K562 (cell line): Measurements from ENCODE around the gene MAP3K19. TPM values are rescaled to one million over a fixed set of nuclear protein-coding genes. Genes with fewer than 3 reads are reported as not detected.
A peak's percentile ranks its signal among the peaks of the same experiment; 100 is the strongest.

Experiments
- ATAC-seq: fragments of 200-7000 bp; cut with Tn5 transposase; 3 replicates; pipeline ENCODE4 v1.9.1; 2020; ENCODE audit warnings: moderate library complexity
- BruUV-seq: library from RNA; stranded (reverse); fragments of 400-500 nt; replicated peaks from 2 replicates; lab custom pipeline; 2021; lab: Mats Ljungman, UMichigan
- CTCF ChIA-PET: fragments of 300-600 bp; formaldehyde crosslinking; extraction: SDS; loops from one replicate; lab custom pipeline; 2021; ENCODE audit warnings: low intra/inter-chr PET ratio; lab: Yijun Ruan, JAX
- POLR2A ChIA-PET: fragments of 300-600, 350-650 bp; sonication (Branson Sonifier 250); formaldehyde crosslinking; extraction: SDS; loops from one replicate; lab custom pipeline; 2021; ENCODE audit warnings: antibody characterized with exemption, inconsistent platforms; lab: Yijun Ruan, JAX
- DNase-seq, 4 experiments: peaks; one replicate each; pipeline versions ENCODE4 v3.0.0 to v3.0.0-alpha.2; 2011 to 2018; ENCODE audit warnings: low spot score in 3 of 4, mixed read lengths in 3 of 4; ENCODE audit errors: extremely low read depth in 1 of 4
- FAIRE-seq: peaks from 2 replicates; lab custom pipeline; 2011; peaks lifted over from hg19 to GRCh38; lab: Jason Lieb, UNC
- H2AFZ ChIP-seq: 2 replicates; pipeline ENCODE4 v1.6.0; 2011; ENCODE audit warnings: low read depth, low read length, control low read depth, inconsistent platforms
- H3K27ac ChIP-seq: fragments of 200-600 bp; 3 replicates; pipeline ENCODE4 v1.8.0; 2011; ENCODE audit warnings: low read depth, mild to moderate bottlenecking, control low read depth, inconsistent platforms, low read length, moderate library complexity, mixed read lengths; ENCODE audit errors: extremely low read depth
- H3K27me3 ChIP-seq, 2 experiments: fragments of 300-600 bp in 1 of 2; 2 replicates in 1 of 2; 3 replicates in 1 of 2; pipeline versions ENCODE4 v1.6.0 to v1.8.0; 2011; ENCODE audit warnings: inconsistent platforms in 2 of 2, low read length in 2 of 2, mild to moderate bottlenecking in 1 of 2, mixed read lengths in 1 of 2, moderate library complexity in 1 of 2; ENCODE audit not compliant: control insufficient read depth in 2 of 2, insufficient read depth in 2 of 2
- H3K36me3 ChIP-seq: fragments of 300-600 bp; 3 replicates; pipeline ENCODE4 v1.8.0; 2011; ENCODE audit warnings: mild to moderate bottlenecking, low read length, inconsistent platforms; ENCODE audit not compliant: control insufficient read depth, insufficient read depth
- H3K4me1 ChIP-seq, 2 experiments: fragments of 200-600 bp in 1 of 2; replicated peaks in 1 of 2; 2 replicates in 1 of 2; 3 replicates in 1 of 2; pipeline versions ENCODE4 v1.5.1 to v1.8.0; 2011; ENCODE audit warnings: inconsistent platforms in 2 of 2, low read length in 2 of 2, mild to moderate bottlenecking in 1 of 2, mixed read lengths in 1 of 2, moderate library complexity in 1 of 2; ENCODE audit not compliant: control insufficient read depth in 2 of 2, insufficient read depth in 2 of 2
- H3K4me2 ChIP-seq: 2 replicates; pipeline ENCODE4 v1.6.1; 2011; ENCODE audit warnings: low read length, control low read depth, inconsistent platforms, mixed read lengths; ENCODE audit not compliant: insufficient read depth
- H3K4me3 ChIP-seq: fragments of 200-600 bp; sonication (generic), shearing (Covaris generic); 2 replicates; pipeline ENCODE4 v1.5.1; 2016; ENCODE audit warnings: control low read depth, inconsistent platforms
- H3K79me2 ChIP-seq: fragments of 200-600 bp; 3 replicates; pipeline ENCODE4 v1.8.0; 2011; ENCODE audit warnings: low read length, inconsistent platforms; ENCODE audit not compliant: control insufficient read depth, insufficient read depth
- H3K9ac ChIP-seq, 2 experiments: 2 replicates each; pipeline versions ENCODE4 v1.6.0 to v1.6.1; 2011; ENCODE audit warnings: low read depth in 2 of 2, low read length in 2 of 2, control low read depth in 1 of 2, inconsistent platforms in 1 of 2, mild to moderate bottlenecking in 1 of 2, mixed read lengths in 1 of 2; ENCODE audit not compliant: insufficient read depth in 1 of 2
- H3K9me1 ChIP-seq: one replicate; pipeline ENCODE4 v1.6.0; 2011; ENCODE audit warnings: inconsistent platforms, mild to moderate bottlenecking, low read length, moderate library complexity; ENCODE audit not compliant: control insufficient read depth, insufficient read depth
- H3K9me3 ChIP-seq: replicated peaks from 2 replicates; pipeline ENCODE4 v1.5.1; 2011; ENCODE audit warnings: low read depth, low read length, inconsistent platforms; ENCODE audit not compliant: control insufficient read depth, insufficient read depth
- H4K20me1 ChIP-seq: replicated peaks from 2 replicates; pipeline ENCODE4 v1.6.1; 2011; ENCODE audit warnings: low read length, inconsistent platforms, mixed read lengths; ENCODE audit not compliant: control insufficient read depth, insufficient read depth
- CEBPB ChIP-seq: fragments of 450-650 bp; IDR thresholded peaks from 2 replicates; pipeline ENCODE4 v1.6.1; 2016; ENCODE audit warnings: missing genetic modification characterization, missing compliant biosample characterization
- CEBPG ChIP-seq, 3 experiments: fragments of 200-800 bp in 1 of 3; sonication (Bioruptor generic) in 1 of 3; sonication (generic) in 1 of 3; formaldehyde crosslinking in 1 of 3; IDR thresholded peaks in 2 of 3; conservative IDR thresholded peaks in 1 of 3; 2 replicates each; pipeline versions ENCODE4 v1.6.1 to v1.8.0; 2016 to 2022; ENCODE audit warnings: missing compliant biosample characterization in 2 of 3, missing genetic modification characterization in 2 of 3, mild to moderate bottlenecking in 1 of 3, missing genetic modification reagents in 1 of 3
- FOXJ2 ChIP-seq: fragments of 200-800 bp; sonication (Bioruptor generic); IDR thresholded peaks from 2 replicates; pipeline ENCODE4 v1.6.1; 2016; ENCODE audit warnings: missing genetic modification characterization, missing compliant biosample characterization
- MAFK ChIP-seq: IDR thresholded peaks from 2 replicates; pipeline ENCODE4 v1.6.1; 2011; ENCODE audit warnings: low read length, improper control_type of control experiment
- MTA2 ChIP-seq: fragments of 450-650 bp; IDR thresholded peaks from 2 replicates; pipeline ENCODE4 v1.6.1; 2016; ENCODE audit warnings: low read depth
- NRF1 ChIP-seq, 2 experiments: fragments of 450-650 bp; IDR thresholded peaks in 1 of 2; conservative IDR thresholded peaks in 1 of 2; 2 replicates each; pipeline ENCODE4 v1.6.1; 2014; ENCODE audit warnings: mild to moderate bottlenecking in 2 of 2
- POLR2B ChIP-seq: fragments of 450-650 bp; IDR thresholded peaks from 2 replicates; pipeline ENCODE4 v1.6.1; 2018; ENCODE audit warnings: low read depth; ENCODE audit not compliant: partially characterized antibody
- SIN3B ChIP-seq: fragments of 450-650 bp; IDR thresholded peaks from 2 replicates; pipeline ENCODE4 v1.6.1; 2017; ENCODE audit warnings: low read depth, mild to moderate bottlenecking, moderate library complexity
- TRIM24 ChIP-seq, 2 experiments: fragments of 450-650 bp; IDR thresholded peaks; 2 replicates each; pipeline ENCODE4 v1.6.1; 2016
- ZNF57 ChIP-seq: fragments of 450-650 bp; formaldehyde crosslinking; IDR thresholded peaks from 2 replicates; pipeline ENCODE4 v1.4.0; 2020; ENCODE audit warnings: mild to moderate bottlenecking, moderate library complexity
- WGBS: fragments of 100-300 bp; shearing (Covaris generic); methylation state at CpG from one replicate; pipeline ENCODE4 v1.1.6; 2016; ENCODE audit warnings: low coverage, mixed read lengths; ENCODE audit not compliant: insufficient coverage; ENCODE audit errors: missing lambda C conversion rate; 5-methylcytosine and 5-hydroxymethylcytosine counted together
- in situ Hi-C: fragments of 300-500 bp; cut with MboI; formaldehyde crosslinking; loops from 4 replicates; pipeline ENCODE4 v1.15.0; 2018; ENCODE audit warnings: inconsistent platforms, mixed read lengths
- intact Hi-C: fragments of 100-400 bp; cut with micrococcal nuclease; formaldehyde crosslinking; loops from 2 replicates; pipeline ENCODE4 v1.14.2; 2022
- polyA plus RNA-seq, 8 experiments: library from polyadenylated mRNA; depleted of rRNA in 4 of 8; stranded (reverse) in 5 of 8; unstranded in 3 of 8; fragments of >200 nt; fragmentation: Nextera tagmentation in 2 of 8; fragmentation: Illumina TruSeq in 1 of 8; extraction: Ambion mirVana in 2 of 8; extraction: Trizol in 1 of 8; gene quantifications; 2 replicates each; pipeline versions ENCODE4 v1.2.1 to v1.2.3, GENCODE V29; 2011 to 2014; ENCODE audit warnings: inconsistent platforms in 1 of 8, missing spikeins in 1 of 8
- total RNA-seq, 7 experiments: library from RNA; depleted of rRNA in 6 of 7; stranded (reverse); fragments of >200 nt in 6 of 7; fragmentation: Illumina TruSeq in 2 of 7; extraction: Trizol in 2 of 7; gene quantifications; 2 replicates each; pipeline versions ENCODE4 v1.2.1 to v1.2.3, GENCODE V29; 2011 to 2021; ENCODE audit warnings: low replicate concordance in 1 of 7

The MAP3K19 gene
- total and polyA plus RNA-seq, 9 of the 15 experiments (the other 6 are each of a cell fraction or from before 2014, with no cell fraction given) = 0.29 TPM; not detected in 8

DNA sequence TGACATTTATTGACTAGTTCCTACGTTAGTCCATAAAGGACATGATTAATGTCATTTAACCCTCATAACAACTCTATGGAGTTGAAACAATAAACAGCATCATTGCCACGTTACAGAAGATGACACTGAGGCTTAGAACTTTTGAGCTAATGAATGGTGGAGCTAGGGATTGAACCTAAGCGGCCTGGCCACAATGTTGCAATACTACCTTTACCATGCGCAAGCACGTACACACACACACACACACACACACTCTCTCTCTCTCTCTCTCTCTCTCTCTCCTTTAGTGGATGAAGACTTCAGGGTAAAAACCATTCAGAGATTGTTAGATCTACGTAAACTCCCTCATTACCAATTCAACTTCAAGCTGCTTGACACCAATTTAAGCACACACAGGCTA lies 875 bp upstream of the MAP3K19 start:
- no peaks in the 10 kb centered on the region for H3K36me3 ChIP-seq
- no peaks in the 10 kb centered on the region for H3K27me3 ChIP-seq
- no peaks in the 10 kb centered on the region for H3K9me1 ChIP-seq
- H2AFZ ChIP-seq = no peak overlapping the region
- DNase-seq (no peak), ATAC-seq (no peak), FAIRE-seq (no peak)
- BruUV-seq = no TSS peak
- no peak overlapping the region for H3K4me3 ChIP-seq
- H3K79me2 ChIP-seq = peaks cover 10% of the 10 kb centered on the region
- WGBS = 52% methylated on average over 4 of the region's 6 CpGs
- H3K4me2 ChIP-seq = no peak overlapping the region
- H3K27ac ChIP-seq = no peak overlapping the region
- in situ Hi-C loops (no loop called here), intact Hi-C loops (no loop called here)
- ChIA-PET POLR2A (interaction anchor here (0.6 kb wide), 1 partner anchor 13 kb away, joined by 3 read pairs; no protein-coding TSS in a partner anchor), CTCF (no interaction called here)
- H3K4me1 ChIP-seq = peaks cover 6 to 11% of the 10 kb centered on the region in 2 experiments; a peak in 4 of 5 replicates
- H3K9ac ChIP-seq = no peak overlapping the region
- no peaks in the 10 kb centered on the region; the same call in 1 of the 2 replicates for H4K20me1 ChIP-seq
- TF ChIP-seq POLR2B (no peak), MAFK (no peak), SIN3B (no peak), MTA2 (no peak), ZNF57 (no peak), TRIM24 (IDR thresholded peaks at IDR 0.05) (peak in 1 of 2 experiments; percentile 13; a peak in 1 of 4 replicates), CEBPG (CRISPR knock-in tag; IDR thresholded peaks at IDR 0.05) (0 out of 2 replicates have a peak, but pooled peaks have one; percentile 33), CEBPG (tag; conservative IDR thresholded peaks at IDR 0.05 in 1 of 2, IDR thresholded peaks at IDR 0.05 in 1 of 2) (no peak), CEBPB (tag) (peak; percentile 9; the same call in 1 of the 2 replicates), NRF1 (conservative IDR thresholded peaks at IDR 0.05 in 1 of 2, IDR thresholded peaks at IDR 0.05 in 1 of 2) (no peak), FOXJ2 (tag) (no peak)
- H3K9me3 ChIP-seq = no peaks in the 10 kb centered on the region
